ENCODE measurements around the gene GPR68. TPM values are rescaled to one million over a fixed set of nuclear protein-coding genes. Genes with fewer than 3 reads are reported as not detected.

GPR68 gene
- total and polyA plus RNA-seq, 7 experiments from 2014 or later, result 0.67 to 38.6 (median 1.6) TPM; not detected in 1

DNA sequence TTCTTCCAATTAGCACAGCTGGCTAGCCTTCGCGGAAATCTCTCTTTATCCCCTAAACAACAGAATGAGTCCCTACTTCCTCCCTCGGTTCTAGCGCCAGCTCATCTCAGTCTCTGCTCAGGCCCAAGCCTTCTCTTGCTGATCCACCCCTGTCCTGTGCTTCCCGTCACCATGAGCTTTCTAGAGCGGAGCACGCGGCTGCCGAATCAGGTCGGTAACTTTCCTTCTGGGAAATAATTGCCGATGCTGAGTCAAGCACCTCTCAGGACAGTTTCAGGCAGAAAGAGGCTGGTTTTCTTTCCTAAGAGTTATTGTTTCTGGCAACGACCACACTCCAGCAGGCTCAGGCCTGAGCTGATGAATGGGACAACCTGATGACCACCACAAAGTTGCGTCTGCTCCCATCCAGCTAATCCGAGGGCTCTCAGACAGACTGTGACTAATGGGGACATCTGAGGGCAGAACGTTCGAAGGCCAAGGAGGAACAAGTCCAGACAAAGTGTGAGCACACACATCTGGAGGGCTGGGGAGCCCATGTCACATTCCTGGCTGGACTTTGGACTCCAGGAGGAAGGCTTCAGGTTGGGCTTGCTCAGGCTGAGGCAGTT, 13.6 kb upstream of the GPR68 start:
- no peak for ATAC-seq
- POLR2A ChIA-PET, result interaction anchor here (0.6 to 1.2 kb wide), 2 partner anchors 15 to 1001 kb away, joined by 3 read pairs; no protein-coding TSS in a partner anchor
- Histone ChIP-seq H3K36me3 (ENCODE audit: control insufficient read depth in 2 of 3, insufficient read depth in 3 of 3, low read length in 3 of 3) (no peaks in the 10 kb centered on the region), H3K4me3 (ENCODE audit: low read length) (no peak overlapping the region), H3K27me3 (ENCODE audit: control insufficient read depth in 2 of 2, insufficient read depth in 2 of 2, low read length in 2 of 2) (no peaks in the 10 kb centered on the region), H3K9me3 (ENCODE audit: control insufficient read depth in 2 of 3, low read length in 3 of 3) (no peaks in the 10 kb centered on the region), H3K4me1 (ENCODE audit: control insufficient read depth in 2 of 2, insufficient read depth in 2 of 2, low read length in 2 of 2) (peaks cover 20 to 25% of the 10 kb centered on the region in 2 donors), H3K27ac (ENCODE audit: low read depth, low read length) (no peak overlapping the region)
- peaks cover 0 to 13% (median 0%) of the 10 kb centered on the region in 11 donors for H3K9me3 Mint-ChIP-seq
- peak overlapping the region in 2 of 10 donors; percentile 45 to 50 for H3K4me3 Mint-ChIP-seq
- intact Hi-C loops (cut with micrococcal nuclease), result no loop called here
- CTCF ChIA-PET, result interaction anchor here (0.6 kb wide), 1 partner anchor 15 kb away, joined by 4 read pairs; no protein-coding TSS in a partner anchor
- no peaks in the 10 kb centered on the region for H3K27me3 Mint-ChIP-seq
- H3K36me3 Mint-ChIP-seq, result peaks cover 0 to 22% (median 3%) of the 10 kb centered on the region in 5 donors
- no peak for DNase-seq
- peaks cover 20 to 79% (median 50%) of the 10 kb centered on the region in 7 donors for H3K4me1 Mint-ChIP-seq
- H3K27ac Mint-ChIP-seq, result peak overlapping the region in 5 of 9 donors; percentile 4 to 87 (median 74)

DNA sequence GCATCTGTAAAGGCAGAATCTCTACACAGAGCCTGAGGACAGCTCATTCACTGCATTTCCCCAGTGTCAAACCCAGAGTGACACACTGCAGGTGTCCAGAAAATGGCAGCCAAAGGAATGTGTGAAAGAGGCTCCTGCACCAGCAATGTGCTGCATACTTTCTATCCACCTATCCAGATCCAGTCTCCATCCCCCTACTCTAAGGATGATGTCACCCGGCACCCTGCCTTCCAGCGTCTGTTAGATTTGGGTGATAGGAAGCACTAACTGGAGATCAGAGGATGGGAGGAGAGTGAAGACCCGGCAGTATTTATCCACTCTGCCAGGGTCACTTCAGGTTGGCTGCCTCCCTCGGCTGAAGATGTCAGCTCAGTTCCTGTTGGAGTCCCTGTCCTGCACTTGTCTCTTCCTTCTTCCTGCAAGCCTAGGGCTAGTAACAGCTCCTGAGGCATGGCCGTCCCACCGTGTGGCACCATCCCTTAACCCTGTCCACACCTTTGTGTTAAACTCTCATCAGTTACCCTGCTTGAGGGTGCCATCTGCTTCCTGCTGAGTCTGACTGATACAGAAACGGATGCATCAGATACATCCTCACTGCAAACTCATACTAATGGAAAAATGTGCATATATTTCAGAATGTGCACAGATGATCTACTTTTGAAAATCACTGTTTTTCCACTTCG, 13.0 kb upstream of the GPR68 start:
- peak in 1 of 9 donors; percentile 23 for DNase-seq
- ChIA-PET POLR2A (interaction anchor here (0.6 to 1.2 kb wide), 4 partner anchors 13 to 192 kb away, joined by 3 to 4 read pairs (median 3); partner anchors contain the start of gene GPR68), CTCF (interaction anchor here (0.6 to 1.8 kb wide), 2 partner anchors 13 to 14 kb away, joined by 4 to 7 read pairs; partner anchors contain the start of gene GPR68)
- ATAC-seq, result no peak
- H3K4me3 ChIP-seq (ENCODE audit: low read length), result no peak overlapping the region
- H3K27ac ChIP-seq (ENCODE audit: low read depth, low read length), result no peak overlapping the region
- H3K36me3 ChIP-seq (ENCODE audit: control insufficient read depth in 2 of 3, insufficient read depth in 3 of 3, low read length in 3 of 3), result no peaks in the 10 kb centered on the region
- Mint-ChIP-seq H3K27ac (peak overlapping the region in 6 of 9 donors; percentile 28 to 87 (median 71)), H3K36me3 (peaks cover 0 to 24% (median 3%) of the 10 kb centered on the region in 5 donors), H3K9me3 (peaks cover 0 to 12% (median 0%) of the 10 kb centered on the region in 11 donors), H3K4me1 (peaks cover 22 to 77% (median 51%) of the 10 kb centered on the region in 7 donors), H3K27me3 (no peaks in the 10 kb centered on the region), H3K4me3 (peak overlapping the region in 2 of 10 donors; percentile 45 to 50)
- H3K9me3 ChIP-seq (ENCODE audit: control insufficient read depth in 2 of 3, low read length in 3 of 3), result no peaks in the 10 kb centered on the region
- peaks cover 26 to 32% of the 10 kb centered on the region in 2 donors for H3K4me1 ChIP-seq (ENCODE audit: control insufficient read depth in 2 of 2, insufficient read depth in 2 of 2, low read length in 2 of 2)
- H3K27me3 ChIP-seq (ENCODE audit: control insufficient read depth in 2 of 2, insufficient read depth in 2 of 2, low read length in 2 of 2), result no peaks in the 10 kb centered on the region
- intact Hi-C loops (cut with micrococcal nuclease), result loop anchor here in 1 of 2 donors (2.0 kb wide), 1 partner anchor 15 kb away; no protein-coding TSS in a partner anchor

DNA sequence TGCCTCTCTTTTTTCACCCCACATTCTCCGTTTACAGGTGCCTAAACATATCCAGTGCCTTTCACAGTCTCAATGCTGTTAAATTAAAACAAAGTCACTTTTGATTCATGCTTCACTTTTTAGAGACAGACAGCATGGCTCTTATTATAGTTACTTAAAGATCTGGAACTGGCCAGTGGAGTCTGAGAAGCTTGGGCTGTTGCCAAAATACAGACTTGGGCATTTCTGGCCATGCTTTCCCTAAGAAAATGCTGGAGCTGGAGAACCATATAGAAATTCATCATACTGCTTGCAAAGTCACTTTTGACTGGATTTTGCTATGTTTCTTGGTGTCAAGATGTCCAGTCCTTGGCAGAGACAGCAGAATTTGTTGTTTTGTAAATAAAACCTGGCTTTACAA, 12.2 kb upstream of the GPR68 start:
- Mint-ChIP-seq H3K9me3 (peaks cover 0 to 12% (median 0%) of the 10 kb centered on the region in 11 donors), H3K27ac (peak overlapping the region in 5 of 9 donors; percentile 16 to 80 (median 70))
- POLR2A ChIA-PET, result interaction anchor here (0.6 to 1.2 kb wide), 4 partner anchors 12 to 191 kb away, joined by 3 to 4 read pairs (median 3); partner anchors contain the start of gene GPR68

DNA sequence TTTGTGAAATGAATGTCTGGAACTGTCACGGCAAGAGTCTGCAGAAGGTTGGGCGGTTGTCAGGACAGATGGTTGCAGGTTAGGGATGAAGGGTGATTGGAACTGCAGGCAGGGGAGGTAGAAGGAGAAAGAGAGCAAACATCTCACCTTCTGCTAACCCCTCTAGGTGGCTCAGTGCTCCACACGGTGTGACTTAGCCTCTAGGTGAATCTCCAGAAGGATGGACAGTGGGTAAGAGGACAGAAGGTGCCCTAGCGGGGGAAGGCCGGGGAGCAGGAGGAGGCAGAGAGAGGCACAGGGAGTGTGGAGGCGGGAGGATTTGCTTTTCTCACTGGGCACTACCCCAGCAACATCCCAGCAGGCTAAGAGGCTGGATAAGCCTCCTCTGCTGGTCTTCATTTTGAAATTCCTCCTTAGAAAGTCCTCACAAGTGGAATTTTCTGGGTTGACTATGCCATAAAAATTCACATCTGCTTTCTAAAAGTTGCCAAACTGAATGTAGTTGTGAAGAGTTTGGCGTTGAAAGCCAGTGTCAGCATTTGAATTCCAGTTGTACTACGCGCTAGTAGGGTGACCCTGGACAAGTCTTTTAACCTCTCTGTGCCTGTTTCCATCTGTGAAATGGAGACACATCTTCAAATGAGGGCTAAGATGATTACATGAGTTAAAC, 10.7 kb upstream of the GPR68 start:
- ATAC-seq, result no peak
- peaks cover 0 to 10% (median 0%) of the 10 kb centered on the region in 11 donors for H3K9me3 Mint-ChIP-seq
- H3K4me3 Mint-ChIP-seq, result peak overlapping the region; percentile 63 to 90 (median 84)
- no peak for DNase-seq
- Histone ChIP-seq H3K9me3 (ENCODE audit: control insufficient read depth in 2 of 3, low read length in 3 of 3) (no peaks in the 10 kb centered on the region), H3K4me3 (ENCODE audit: low read length) (no peak overlapping the region), H3K36me3 (ENCODE audit: control insufficient read depth in 2 of 3, insufficient read depth in 3 of 3, low read length in 3 of 3) (no peaks in the 10 kb centered on the region), H3K27me3 (ENCODE audit: control insufficient read depth in 2 of 2, insufficient read depth in 2 of 2, low read length in 2 of 2) (no peaks in the 10 kb centered on the region), H3K4me1 (ENCODE audit: control insufficient read depth in 2 of 2, insufficient read depth in 2 of 2, low read length in 2 of 2) (peaks cover 43 to 46% of the 10 kb centered on the region in 2 donors), H3K27ac (ENCODE audit: low read depth, low read length) (no peak overlapping the region)
- peaks cover 0 to 30% (median 0%) of the 10 kb centered on the region in 5 donors for H3K36me3 Mint-ChIP-seq
- POLR2A ChIA-PET, result interaction anchor here (1.4 to 1.7 kb wide), 2 partner anchors 9 to 11 kb away, joined by 9 to 10 read pairs; partner anchors contain the start of gene GPR68
- CTCF ChIA-PET, result interaction anchor here (1.1 to 1.8 kb wide), 2 partner anchors 9 to 11 kb away, joined by 4 to 7 read pairs; partner anchors contain the start of gene GPR68
- H3K27ac Mint-ChIP-seq, result peak overlapping the region in 8 of 9 donors; percentile 71 to 93 (median 87)
- H3K4me1 Mint-ChIP-seq, result peaks cover 37 to 80% (median 70%) of the 10 kb centered on the region in 7 donors
- no peaks in the 10 kb centered on the region for H3K27me3 Mint-ChIP-seq
- intact Hi-C loops (cut with micrococcal nuclease), result no loop called here

More for the DNA sequence above, 12.2 kb upstream of the GPR68 start:
- H3K4me3 ChIP-seq (ENCODE audit: low read length), result no peak overlapping the region
- peaks cover 32 to 38% of the 10 kb centered on the region in 2 donors for H3K4me1 ChIP-seq (ENCODE audit: control insufficient read depth in 2 of 2, insufficient read depth in 2 of 2, low read length in 2 of 2)
- intact Hi-C loops (cut with micrococcal nuclease), result loop anchor here in 1 of 2 donors (2.0 kb wide), 1 partner anchor 14 kb away; no protein-coding TSS in a partner anchor
- no peak for ATAC-seq
- peak overlapping the region in 2 of 10 donors; percentile 6 to 34 for H3K4me3 Mint-ChIP-seq
- H3K36me3 Mint-ChIP-seq, result peaks cover 0 to 29% (median 4%) of the 10 kb centered on the region in 5 donors
- peaks cover 29 to 78% (median 58%) of the 10 kb centered on the region in 7 donors for H3K4me1 Mint-ChIP-seq
- no peaks in the 10 kb centered on the region for H3K9me3 ChIP-seq (ENCODE audit: control insufficient read depth in 2 of 3, low read length in 3 of 3)
- DNase-seq, result no peak
- no peak overlapping the region for H3K27ac ChIP-seq (ENCODE audit: low read depth, low read length)
- no peaks in the 10 kb centered on the region for H3K27me3 ChIP-seq (ENCODE audit: control insufficient read depth in 2 of 2, insufficient read depth in 2 of 2, low read length in 2 of 2)
- no peaks in the 10 kb centered on the region for H3K27me3 Mint-ChIP-seq
- no peaks in the 10 kb centered on the region for H3K36me3 ChIP-seq (ENCODE audit: control insufficient read depth in 2 of 3, insufficient read depth in 3 of 3, low read length in 3 of 3)
- CTCF ChIA-PET, result interaction anchor here (1.8 kb wide), 1 partner anchor 12 kb away, joined by 7 read pairs; the partner anchor contains the start of gene GPR68

DNA sequence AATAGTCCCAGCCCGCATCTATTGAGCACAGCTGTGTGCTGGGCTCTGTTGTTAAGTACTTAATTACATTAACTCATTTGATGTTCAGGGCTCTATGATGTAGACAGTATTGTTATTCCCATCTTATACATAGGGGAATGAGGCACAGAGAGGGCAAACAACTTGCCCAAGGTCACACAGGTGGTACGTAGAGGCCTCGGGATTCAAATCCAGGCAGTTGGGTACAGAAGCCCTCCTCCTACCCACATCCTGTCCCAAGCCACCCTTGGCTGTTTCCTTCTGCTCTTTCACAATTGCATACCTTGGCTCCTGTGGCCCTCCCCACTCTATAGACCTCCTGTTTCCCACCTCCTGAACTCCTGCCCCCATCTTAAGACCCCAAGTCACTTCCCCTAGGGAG, 10.0 kb upstream of the GPR68 start:
- Histone ChIP-seq H3K27me3 (ENCODE audit: control insufficient read depth in 2 of 2, insufficient read depth in 2 of 2, low read length in 2 of 2) (no peaks in the 10 kb centered on the region), H3K36me3 (ENCODE audit: control insufficient read depth in 2 of 3, insufficient read depth in 3 of 3, low read length in 3 of 3) (no peaks in the 10 kb centered on the region), H3K4me3 (ENCODE audit: low read length) (peak overlapping the region; percentile 42), H3K4me1 (ENCODE audit: control insufficient read depth in 2 of 2, insufficient read depth in 2 of 2, low read length in 2 of 2) (peaks cover 50 to 52% of the 10 kb centered on the region in 2 donors), H3K27ac (ENCODE audit: low read depth, low read length) (peak overlapping the region; percentile 60), H3K9me3 (ENCODE audit: control insufficient read depth in 2 of 3, low read length in 3 of 3) (no peaks in the 10 kb centered on the region)
- peaks cover 44 to 80% (median 77%) of the 10 kb centered on the region in 7 donors for H3K4me1 Mint-ChIP-seq
- POLR2A ChIA-PET, result interaction anchor here (1.7 kb wide), 1 partner anchor 10 kb away, joined by 9 read pairs; no protein-coding TSS in a partner anchor
- H3K36me3 Mint-ChIP-seq, result peaks cover 0 to 32% (median 0%) of the 10 kb centered on the region in 5 donors
- H3K9me3 Mint-ChIP-seq, result peaks cover 0 to 10% (median 0%) of the 10 kb centered on the region in 11 donors
- CTCF ChIA-PET, result no interaction called here
- intact Hi-C loops (cut with micrococcal nuclease), result loop anchor here (1.0 to 5.0 kb wide), 3 partner anchors 8 to 497 kb away; no protein-coding TSS in a partner anchor
- ATAC-seq (peak; percentile 24), DNase-seq (peak in 5 of 9 donors; percentile 47 to 50 (median 49))
- H3K27me3 Mint-ChIP-seq, result no peaks in the 10 kb centered on the region
- H3K27ac Mint-ChIP-seq, result peak overlapping the region; percentile 66 to 93 (median 86)
- H3K4me3 Mint-ChIP-seq, result peak overlapping the region; percentile 63 to 90 (median 84)
